Psoas muscle (tissue), 8 donors: ENCODE results near the gene SPAG16. TPM values are rescaled to one million over a fixed set of nuclear protein-coding genes. Genes with fewer than 3 reads are reported as not detected.
"Not testable (repeated sequence)": the region's sequence is repeated elsewhere in the genome, so short reads cannot be mapped to it uniquely, and the experiment has no call there.

ENCODE experiments used
- ATAC-seq, 4 donors: fragments of 200-7000 bp; cut with Tn5 transposase; one replicate each; pipeline ENCODE4 v1.9.1; 2020; ENCODE audit warnings: moderate library complexity in 3 of 4, mild to moderate bottlenecking in 2 of 4
- DNase-seq, 2 donors: peaks; one replicate each; pipeline ENCODE4 v3.0.0-alpha.2; 2020
- H3K27ac ChIP-seq: fragments of 200-600 bp; one replicate; pipeline ENCODE4 v1.8.0; 2022
- H3K27me3 ChIP-seq, 3 donors: fragments of 200-600 bp in 1 of 3; one replicate each; pipeline versions ENCODE4 v1.6.1 to v1.8.0; 2013 to 2022; ENCODE audit warnings: low read length in 2 of 3, mild to moderate bottlenecking in 2 of 3, moderate library complexity in 1 of 3; ENCODE audit not compliant: insufficient read depth in 3 of 3
- H3K36me3 ChIP-seq, 2 donors: fragments of 200-600 bp in 1 of 2; one replicate each; pipeline versions ENCODE4 v1.6.1 to v1.8.0; 2013 to 2022; ENCODE audit warnings: low read depth in 1 of 2, mild to moderate bottlenecking in 1 of 2, moderate library complexity in 1 of 2; ENCODE audit not compliant: insufficient read depth in 1 of 2
- H3K4me1 ChIP-seq: fragments of 200-600 bp; one replicate; pipeline ENCODE4 v1.8.0; 2022
- H3K4me3 ChIP-seq: fragments of 200-600 bp; one replicate; pipeline ENCODE4 v1.8.0; 2022; ENCODE audit warnings: mild to moderate bottlenecking
- H3K9me3 ChIP-seq: fragments of 200-600 bp; one replicate; pipeline ENCODE4 v1.8.0; 2022
- CTCF ChIP-seq: fragments of 200-600 bp; IDR thresholded peaks from one replicate; pipeline ENCODE4 v1.8.0; 2022; ENCODE audit warnings: antibody characterized with exemption
- WGBS, 3 donors: extraction: QIAGEN DNeasy Blood & Tissue Kit; methylation state at CpG; one replicate each; pipeline versions ENCODE4 v1.1.6 to v1.1.7; 2013; 5-methylcytosine and 5-hydroxymethylcytosine counted together
- intact Hi-C, 2 donors: fragments of 100-400 bp; cut with DNase I; formaldehyde crosslinking; loops; one replicate each; pipeline versions ENCODE4 v1.11.0 to v1.14.2; 2022
- polyA plus RNA-seq, 3 donors: library from polyadenylated mRNA; stranded (reverse); fragments of 200-250 nt; gene quantifications; one replicate each; pipeline ENCODE4 v1.2.3, GENCODE V29; 2013
- total RNA-seq, 4 donors: library from RNA; stranded (reverse); fragmentation: NEBNext Ultra II Directional in 2 of 4; extraction: Animal tissue kit (Norgen Biotek cat#: 25700) in 2 of 4; gene quantifications; one replicate each; pipeline versions ENCODE4 v1.2.1 to v1.2.4, GENCODE V29; 2021 to 2023
- donor health status: healthy with polysubstance abuse.
- donor health status: DM: no; HTN: no; CAD: no; lungs with moderate emphysema.
- donor health status: Bipolar disorder and iron deficiency.
- donor health status: healthy.
- donor health status: DM: yes; HTN: yes; CAD: no.
- donor health status: DM: no; HTN: no; CAD: no.
- donor health status: DM: no; HTN: no; CAD: no.
- donor health status: DM: yes; HTN: yes; CAD: no.

Gene SPAG16
- total and polyA plus RNA-seq, 7 donors: 1.6 to 8.7 (median 4.3) TPM

GRCh38 chr2:213682276-213682675 is 398.0 kb downstream of the SPAG16 start:
- WGBS, 3 donors: 81 to 87% (median 85%) methylated on average over 2 of the region's 2 CpGs
- TF ChIP-seq CTCF: no peak
- no peaks in the 10 kb centered on the region for H3K27me3 ChIP-seq
- DNase-seq (no peak), ATAC-seq (no peak)
- H3K9me3 ChIP-seq: no peaks in the 10 kb centered on the region
- no peaks in the 10 kb centered on the region for H3K36me3 ChIP-seq
- no peaks in the 10 kb centered on the region for H3K4me1 ChIP-seq
- intact Hi-C loops: no loop called here
- H3K4me3 ChIP-seq: no peak overlapping the region
- no peak overlapping the region for H3K27ac ChIP-seq

DNA sequence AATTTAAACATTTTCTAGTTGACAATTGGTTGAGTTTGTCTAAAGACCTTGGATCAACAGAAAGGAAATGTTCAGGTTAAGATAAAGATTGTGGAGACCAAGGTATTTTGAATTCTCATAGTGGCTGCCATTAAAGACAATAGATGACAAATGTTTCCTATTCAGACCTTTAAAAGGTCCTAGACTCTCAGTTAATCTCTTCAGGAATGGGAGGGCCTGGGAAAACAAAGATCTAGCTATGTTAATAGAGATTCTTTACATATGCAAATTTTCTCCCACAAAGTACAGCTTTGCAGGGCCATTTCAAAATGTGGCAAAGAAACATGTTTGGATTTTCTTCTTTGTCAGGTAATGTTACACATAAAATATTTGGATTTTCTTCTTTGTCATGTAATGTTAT is 403.9 kb downstream of the SPAG16 start:
- Histone ChIP-seq H3K4me1 (no peaks in the 10 kb centered on the region), H3K27me3 (no peaks in the 10 kb centered on the region), H3K4me3 (no peak overlapping the region), H3K36me3 (no peaks in the 10 kb centered on the region), H3K9me3 (no peaks in the 10 kb centered on the region), H3K27ac (no peak overlapping the region)
- intact Hi-C loops: no loop called here
- ATAC-seq (no peak), DNase-seq (no peak)
- TF ChIP-seq CTCF: no peak

- H3K27me3 ChIP-seq, DNase-seq, H3K9me3 ChIP-seq, H3K27ac ChIP-seq, H3K36me3 ChIP-seq, H3K4me1 ChIP-seq, intact Hi-C loops, ATAC-seq, H3K4me3 ChIP-seq: not testable (repeated sequence)
- WGBS, 3 donors: 71 to 73% (median 72%) methylated on average over 3 of the region's 3 CpGs
These were observed 404.6 kb downstream of the SPAG16 start for GRCh38 chr2:213688825-213689224.

DNA sequence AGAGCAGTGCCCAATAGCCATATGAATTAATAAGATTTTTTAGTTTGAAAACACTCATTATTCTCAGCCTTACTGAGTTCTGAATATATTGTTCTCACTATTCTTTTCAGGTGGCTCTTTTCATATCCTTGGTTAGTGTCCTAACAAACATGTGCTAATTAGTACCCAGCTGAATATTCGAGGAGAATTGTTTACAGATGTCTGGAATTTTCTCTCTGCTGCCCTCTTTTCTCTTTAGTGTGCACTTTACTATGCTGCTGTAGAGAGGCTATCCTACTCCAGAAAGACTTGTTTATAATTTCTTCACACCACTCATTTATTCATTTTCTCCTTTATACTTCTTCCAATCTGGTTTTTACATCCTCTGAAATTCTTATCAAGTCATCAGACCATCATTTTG is 405.3 kb downstream of the SPAG16 start:
- ATAC-seq (no peak), DNase-seq (no peak)
- TF ChIP-seq CTCF: no peak
- Histone ChIP-seq H3K36me3 (no peaks in the 10 kb centered on the region), H3K4me1 (no peaks in the 10 kb centered on the region), H3K27me3 (no peaks in the 10 kb centered on the region), H3K27ac (no peak overlapping the region), H3K9me3 (no peaks in the 10 kb centered on the region), H3K4me3 (no peak overlapping the region)
- intact Hi-C loops: no loop called here
- WGBS, 3 donors: 41 to 53% (median 51%) methylated on average over 1 of the region's 1 CpG

GRCh38 chr2:213691351-213691750 is 407.1 kb downstream of the SPAG16 start:
- Histone ChIP-seq H3K4me1 (no peaks in the 10 kb centered on the region), H3K27ac (no peak overlapping the region), H3K27me3 (no peaks in the 10 kb centered on the region), H3K36me3 (no peaks in the 10 kb centered on the region), H3K4me3 (no peak overlapping the region), H3K9me3 (no peaks in the 10 kb centered on the region)
- DNase-seq (no peak), ATAC-seq (no peak)
- intact Hi-C loops: no loop called here
- TF ChIP-seq CTCF: no peak
